Activated CD4-positive, alpha-beta T cell treated with anti-CD3 and anti-CD28 coated beads, Interleukin-2, amount 50 U/mL, for 16 hours (primary cell): ENCODE measurements around the gene OR2A25.
"Not testable (repeated sequence)": the region's sequence is repeated elsewhere in the genome, so short reads cannot be mapped to it uniquely, and the experiment has no call there.

Experiments used
- DNase-seq: peaks from one replicate; pipeline ENCODE4 v3.0.0-alpha.2; 2020

The OR2A25 gene, protein sequence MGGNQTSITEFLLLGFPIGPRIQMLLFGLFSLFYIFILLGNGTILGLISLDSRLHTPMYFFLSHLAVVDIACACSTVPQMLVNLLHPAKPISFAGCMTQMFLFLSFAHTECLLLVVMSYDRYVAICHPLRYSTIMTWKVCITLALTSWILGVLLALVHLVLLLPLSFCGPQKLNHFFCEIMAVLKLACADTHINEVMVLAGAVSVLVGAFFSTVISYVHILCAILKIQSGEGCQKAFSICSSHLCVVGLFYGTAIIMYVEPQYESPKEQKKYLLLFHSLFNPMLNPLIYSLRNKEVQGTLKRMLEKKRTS

DNA sequence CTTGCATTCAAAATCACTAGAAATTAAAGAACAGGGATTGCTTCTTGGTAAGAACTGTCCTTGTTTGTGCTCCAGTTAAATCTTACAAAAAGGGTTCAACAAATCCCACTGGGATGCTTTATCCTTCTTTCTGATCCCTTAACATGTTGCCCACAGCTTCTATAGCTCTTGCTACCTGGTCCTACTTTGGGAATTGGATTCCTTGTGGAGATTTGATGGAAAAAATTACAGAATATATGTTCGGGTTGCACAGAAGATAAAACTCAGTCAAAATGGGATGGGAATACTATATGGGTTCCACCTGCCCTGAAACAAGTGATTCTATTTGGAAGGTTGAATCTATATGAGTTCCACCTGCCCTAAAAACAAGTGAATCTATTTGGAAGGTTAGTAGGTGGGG, at the start of gene OR2A25:
Gene OR2A25, plus strand, starts transcription at position 301 of the 400 bp plus-strand sequence. CDS start 4,409 bp downstream, outside the sequence.
- DNase-seq: no peak

GRCh38 chr7:144020340-144020739, 49.3 kb upstream of the OR2A25 start:
- DNase-seq: no peak

DNA sequence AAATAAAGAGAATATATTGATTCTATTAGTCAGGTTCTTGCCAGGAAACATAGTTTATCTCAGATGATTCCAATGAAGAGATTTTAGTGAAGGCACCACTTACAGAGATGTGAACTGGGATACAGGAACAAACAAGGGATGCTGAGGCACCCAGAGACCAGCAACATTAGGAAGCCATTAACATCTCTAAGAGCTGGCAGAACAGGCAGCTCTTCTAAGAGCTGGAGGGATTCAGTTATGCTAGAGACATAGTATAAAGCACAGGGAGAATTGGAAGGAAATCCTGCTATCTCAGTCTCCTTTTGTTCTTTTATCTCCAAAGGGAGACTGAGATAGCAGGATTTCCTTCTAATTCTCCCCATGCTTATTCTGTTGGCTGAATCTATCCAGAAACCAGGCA, 47.4 kb upstream of the OR2A25 start:
- DNase-seq: no peak

DNA sequence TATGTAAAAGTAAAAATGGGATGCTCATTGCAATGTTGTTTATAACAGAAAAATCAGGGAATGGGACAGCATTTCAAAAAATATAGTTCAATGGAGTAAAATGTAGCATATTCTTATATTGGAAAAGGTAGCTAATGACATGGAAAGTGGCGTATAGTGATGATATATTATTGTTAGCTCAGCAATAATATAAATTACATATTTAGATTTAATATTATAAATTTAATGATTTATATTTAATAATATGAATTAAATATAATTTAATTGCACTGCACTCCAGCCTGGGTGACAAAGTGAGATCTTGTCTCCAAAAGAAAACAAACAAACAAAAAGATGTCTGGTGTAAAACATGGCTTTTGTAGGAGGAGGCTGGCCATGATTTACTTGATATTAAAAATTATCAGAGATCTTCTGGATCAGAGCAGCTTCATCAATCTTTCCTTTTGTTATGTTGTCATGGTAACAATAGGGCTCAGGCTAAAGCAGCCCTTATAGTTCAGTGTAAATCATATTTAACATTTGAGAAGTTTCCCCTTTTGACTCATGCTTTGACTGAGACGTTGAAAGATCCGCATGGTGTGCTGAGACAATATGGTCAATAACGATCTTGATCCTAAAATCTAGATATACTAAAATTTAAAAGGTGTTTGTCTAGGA, 46.3 kb upstream of the OR2A25 start:
- no peak for DNase-seq

GRCh38 chr7:144024213-144024612, 45.4 kb upstream of the OR2A25 start:
- DNase-seq: no peak

DNA sequence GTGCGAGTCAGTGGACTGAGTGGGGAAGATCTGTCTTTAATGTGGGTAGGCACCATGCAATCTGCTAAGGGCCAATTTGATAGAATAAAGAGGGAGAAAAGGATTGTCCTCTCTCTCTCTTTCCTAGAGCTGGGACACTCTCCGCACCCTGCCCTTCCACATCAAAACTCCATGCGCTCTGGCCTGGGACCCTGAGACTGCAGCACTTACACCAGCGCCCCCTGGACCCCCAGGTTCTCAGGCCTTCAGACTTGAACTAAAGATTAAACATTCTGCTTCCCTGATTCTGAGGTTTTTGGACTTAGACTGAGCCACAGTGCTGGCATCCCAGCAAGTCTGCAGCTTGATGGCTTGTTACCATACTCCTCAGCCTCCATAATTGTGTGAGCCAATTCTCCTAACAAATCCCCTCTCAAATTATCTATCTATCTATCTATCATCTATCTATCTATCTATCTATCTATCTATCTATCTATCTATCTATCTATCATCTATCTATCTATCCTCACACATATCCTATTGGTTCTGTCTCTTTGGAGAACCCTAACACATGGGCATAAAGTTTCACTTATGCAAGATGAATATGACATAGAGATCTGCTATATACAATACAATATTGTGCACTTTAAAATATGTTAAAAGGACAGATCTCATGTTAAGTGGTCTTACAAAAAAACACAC, 43.3 kb upstream of the OR2A25 start:
- no peak for DNase-seq

DNA sequence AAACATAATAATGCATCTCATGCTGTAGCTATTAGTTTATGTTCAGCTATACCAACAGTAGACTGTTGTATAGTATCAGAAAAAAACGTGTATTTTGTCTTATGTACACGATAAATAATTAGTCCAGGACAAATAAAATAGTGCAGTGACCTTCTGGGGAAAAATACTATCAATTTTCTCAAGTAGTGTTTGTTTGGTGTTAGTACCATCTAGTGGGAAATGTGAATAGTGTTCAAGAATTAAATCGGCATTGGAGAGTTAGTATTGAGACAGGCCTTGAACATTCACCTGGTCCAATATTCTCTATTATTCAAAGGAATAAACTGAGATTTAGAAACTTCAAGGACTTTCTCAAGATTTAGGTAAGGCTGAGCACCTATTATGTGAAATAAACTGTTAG, 42.5 kb upstream of the OR2A25 start:
- DNase-seq: no peak

- DNase-seq: no peak
Measured at GRCh38 chr7:144027974-144028373, 41.6 kb upstream of the OR2A25 start.

- no peak for DNase-seq
Measured at GRCh38 chr7:144028547-144028946, 41.1 kb upstream of the OR2A25 start.

DNA sequence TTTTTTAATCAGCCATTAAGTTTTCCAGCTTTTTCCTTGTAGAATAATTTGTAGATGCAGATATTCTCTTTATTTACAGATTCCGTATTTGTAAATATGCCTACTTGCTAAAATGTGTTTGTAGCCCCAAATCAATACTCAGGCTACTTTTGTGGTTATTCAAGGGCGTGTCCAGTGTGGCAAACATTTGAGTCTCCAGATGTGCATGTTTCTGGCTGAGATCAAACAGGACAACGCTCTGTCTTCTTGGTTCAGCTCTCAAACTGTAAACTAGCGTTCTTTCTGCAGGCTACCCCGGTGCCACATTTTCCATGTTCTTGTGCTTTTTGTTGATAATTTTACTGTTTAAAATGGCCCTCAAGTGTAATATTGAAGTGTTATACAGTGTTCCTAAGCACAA, 37.1 kb upstream of the OR2A25 start:
- DNase-seq: no peak

- no peak for DNase-seq
Measured at GRCh38 chr7:144032985-144033709, 36.5 kb upstream of the OR2A25 start.

- no peak for DNase-seq
Measured at GRCh38 chr7:144035385-144035784, 34.2 kb upstream of the OR2A25 start.

GRCh38 chr7:144036302-144036885, 33.2 kb upstream of the OR2A25 start:
- DNase-seq: no peak

DNA sequence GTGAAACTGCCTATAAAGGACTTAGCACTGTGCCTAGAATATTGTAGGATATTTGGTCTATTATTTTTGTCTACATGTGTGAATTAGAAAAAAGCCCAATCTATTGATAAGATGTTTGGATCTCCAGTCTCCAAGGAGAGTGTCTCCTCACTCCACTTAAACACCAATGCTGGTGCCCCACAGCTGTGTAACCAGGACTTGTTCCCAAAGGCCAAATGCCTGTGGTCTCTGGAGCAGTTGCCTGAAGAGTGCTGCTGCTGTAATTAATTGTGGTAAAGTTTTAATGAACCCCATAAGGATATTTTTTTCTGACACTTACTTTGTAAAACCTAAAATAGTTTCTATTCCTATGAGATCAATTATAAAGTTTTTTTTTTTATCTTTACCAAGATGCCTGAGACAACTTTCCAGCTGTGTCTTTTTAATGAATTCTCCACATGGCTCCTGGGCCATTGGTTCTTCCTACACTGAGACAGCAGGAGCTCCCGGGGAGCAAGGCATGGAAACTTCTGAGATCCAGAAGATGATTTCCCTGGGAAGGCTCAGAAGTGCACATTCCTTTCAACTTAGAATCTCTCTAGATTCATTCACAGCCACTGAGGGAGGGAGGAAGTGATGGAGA, 32.1 kb upstream of the OR2A25 start:
- no peak for DNase-seq

DNA sequence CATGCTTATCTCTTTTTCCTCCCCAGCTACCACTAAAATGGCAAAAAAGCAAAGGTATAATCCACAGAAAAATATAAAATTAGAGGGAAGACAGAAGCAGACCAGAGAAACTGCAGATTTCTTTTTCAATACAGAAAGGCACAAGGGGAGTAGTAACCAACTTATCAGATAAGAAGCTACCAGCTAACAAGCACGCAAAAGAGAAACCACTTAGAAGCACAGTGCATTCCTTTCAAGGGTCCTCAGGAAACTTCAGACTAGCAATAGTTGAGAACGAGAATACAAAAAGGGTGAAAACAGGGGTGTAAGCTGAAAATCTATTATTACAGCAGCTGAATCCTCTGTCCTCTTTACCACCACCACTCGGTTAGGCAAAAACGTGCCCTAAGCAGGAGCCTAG, 30.7 kb upstream of the OR2A25 start:
- no peak for DNase-seq

DNA sequence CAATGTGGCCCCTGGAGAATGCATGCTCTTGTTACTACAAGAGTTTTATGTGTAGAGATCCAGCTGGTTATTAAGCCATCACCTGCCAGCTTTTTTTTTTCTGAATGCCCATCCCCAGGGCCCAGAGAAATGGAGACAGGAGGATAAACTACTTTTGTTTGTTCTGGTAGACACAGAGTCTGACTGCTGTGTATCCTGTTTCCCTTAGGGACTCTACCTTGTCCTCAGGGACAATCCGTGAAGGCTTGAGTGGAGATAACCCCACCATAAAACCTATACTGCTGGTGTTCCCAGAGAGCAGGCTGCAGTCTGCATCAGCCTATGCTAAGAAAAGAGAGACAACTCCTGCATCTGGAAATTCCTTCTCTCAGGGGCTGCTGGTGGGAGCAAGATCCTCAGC, 21.0 kb upstream of the OR2A25 start, which contains the start of gene OR2A5:
Gene OR2A5, plus strand, starts transcription at position 301 of the 400 bp plus-strand sequence. CDS start 1,454 bp downstream, outside the sequence.
- no peak for DNase-seq

DNA sequence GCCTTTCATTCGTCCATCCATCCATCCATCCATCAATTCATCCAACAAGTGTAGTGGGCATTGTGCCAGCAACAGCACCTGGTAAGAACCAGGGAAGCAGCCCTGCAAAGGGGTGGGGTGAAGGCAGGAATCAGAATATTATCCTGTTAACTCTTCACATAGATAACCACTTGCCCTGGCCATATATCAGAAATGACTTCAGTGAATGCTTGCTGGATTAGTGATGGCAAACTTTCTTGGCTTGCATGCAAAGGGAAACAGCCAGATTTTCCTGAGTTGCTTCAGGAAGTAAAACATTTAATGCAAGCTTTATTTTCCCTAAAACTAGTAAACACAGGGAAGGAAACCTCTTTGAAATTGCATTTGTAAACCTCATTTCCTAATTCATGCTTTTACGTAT, 20.1 kb upstream of the OR2A25 start:
- no peak for DNase-seq

GRCh38 chr7:144050093-144050492, 19.5 kb upstream of the OR2A25 start:
- DNase-seq: no peak

- not testable (repeated sequence) for DNase-seq
Measured at GRCh38 chr7:144050884-144051283, 18.7 kb upstream of the OR2A25 start.

- no peak for DNase-seq
Measured at GRCh38 chr7:144057954-144058353, 11.7 kb upstream of the OR2A25 start.

GRCh38 chr7:144063710-144064109, 5.9 kb upstream of the OR2A25 start:
- peak; percentile 9 for DNase-seq

GRCh38 chr7:144069953-144070352, 342 bp downstream of the OR2A25 start:
- DNase-seq: no peak
